Testis (tissue), 3 donors: Measurements from ENCODE around the gene IGSF6. TPM values are rescaled to one million over a fixed set of nuclear protein-coding genes. Genes with fewer than 3 reads are reported as not detected.

Experiments used
- DNase-seq: peaks from one replicate; pipeline ENCODE4 v3.0.0-alpha.2; 2019
- H3K27ac ChIP-seq, 2 donors: fragments of 200-600 bp; sonication (generic); one replicate each; pipeline ENCODE4 v1.5.1; 2019
- H3K27me3 ChIP-seq: fragments of 200-600 bp; sonication (generic); one replicate; pipeline ENCODE4 v1.5.1; 2019
- H3K36me3 ChIP-seq: fragments of 200-600 bp; sonication (generic); one replicate; pipeline ENCODE4 v1.5.1; 2017; ENCODE audit warnings: low read depth; ENCODE audit errors: missing control alignments
- H3K4me1 ChIP-seq: fragments of 200-600 bp; sonication (generic); one replicate; pipeline ENCODE4 v1.5.1; 2019
- H3K4me3 ChIP-seq, 2 donors: fragments of 200-600 bp; sonication (generic); one replicate each; pipeline ENCODE4 v1.5.1; 2017 to 2019
- H3K9me3 ChIP-seq: fragments of 200-600 bp; sonication (generic); one replicate; pipeline ENCODE4 v1.5.1; 2017
- POLR2A ChIP-seq: fragments of 450-650 bp; IDR thresholded peaks from one replicate; pipeline ENCODE4 v1.6.1; 2017; ENCODE audit warnings: antibody characterized with exemption, mild to moderate bottlenecking, moderate library complexity
- WGBS, 2 donors: methylation state at CpG; one replicate each; pipeline ENCODE4 v1.1.5; 2018; 5-methylcytosine and 5-hydroxymethylcytosine counted together
- intact Hi-C: fragments of 100-400 bp; cut with DNase I; formaldehyde crosslinking; loops from one replicate; pipeline ENCODE4 v1.15.1; 2023; ENCODE audit warnings: low total_unique reads
- polyA plus RNA-seq: library from polyadenylated mRNA; stranded (reverse); fragments of 350-450 nt; fragmentation: Illumina TruSeq; extraction: RNeasy Lipid Tissue Mini Kit (QIAGEN cat#74804); gene quantifications from one replicate; pipeline ENCODE4 v1.2.3, GENCODE V29; 2014; ENCODE audit warnings: low read depth, low replicate concordance; ENCODE audit not compliant: insufficient read depth
- total RNA-seq, 2 donors: library from RNA; depleted of rRNA; stranded (reverse); fragments of >200 nt; gene quantifications; one replicate each; pipeline ENCODE4 v1.2.3, GENCODE V29; 2016
- TF ChIP-seq, protein P1 (sequence below), 3 experiments: fragments of 450-650 bp in 2 of 3; fragments of 200-600 bp in 1 of 3; sonication (generic) in 1 of 3; IDR thresholded peaks; one replicate each; pipeline ENCODE4 v1.5.1; 2016 to 2019; ENCODE audit warnings: antibody characterized with exemption in 3 of 3, mild to moderate bottlenecking in 2 of 3, moderate library complexity in 1 of 3

The IGSF6 gene
- total and polyA plus RNA-seq, 3 donors from 2014 or later: 0.81 to 1.4 TPM; not detected in 1

DNA sequence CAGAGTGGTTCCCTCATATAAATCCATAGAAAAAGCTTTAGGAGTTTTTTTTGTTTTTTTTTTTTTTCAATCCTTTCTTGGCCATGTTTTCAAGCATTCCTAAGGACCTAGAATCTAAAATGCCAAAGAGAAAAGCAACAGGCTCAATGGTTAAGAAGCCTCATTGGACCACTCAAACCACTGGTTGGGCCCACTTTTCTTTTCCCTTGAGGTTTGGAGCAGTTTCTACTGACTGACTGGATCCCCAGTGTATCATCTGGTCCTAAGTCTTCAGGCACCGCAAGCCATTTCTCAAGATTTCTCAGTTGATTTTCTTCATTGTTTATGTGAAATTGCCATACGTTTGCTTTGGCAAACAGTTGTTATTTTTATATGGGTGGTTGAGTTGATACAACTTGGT, 38.6 kb downstream of the IGSF6 start:
- no peak overlapping the region for H3K4me3 ChIP-seq
- intact Hi-C loops: no loop called here
- H3K4me1 ChIP-seq: peaks cover 10% of the 10 kb centered on the region
- no peak for TF ChIP-seq POLR2A
- TF ChIP-seq, protein P1, sequence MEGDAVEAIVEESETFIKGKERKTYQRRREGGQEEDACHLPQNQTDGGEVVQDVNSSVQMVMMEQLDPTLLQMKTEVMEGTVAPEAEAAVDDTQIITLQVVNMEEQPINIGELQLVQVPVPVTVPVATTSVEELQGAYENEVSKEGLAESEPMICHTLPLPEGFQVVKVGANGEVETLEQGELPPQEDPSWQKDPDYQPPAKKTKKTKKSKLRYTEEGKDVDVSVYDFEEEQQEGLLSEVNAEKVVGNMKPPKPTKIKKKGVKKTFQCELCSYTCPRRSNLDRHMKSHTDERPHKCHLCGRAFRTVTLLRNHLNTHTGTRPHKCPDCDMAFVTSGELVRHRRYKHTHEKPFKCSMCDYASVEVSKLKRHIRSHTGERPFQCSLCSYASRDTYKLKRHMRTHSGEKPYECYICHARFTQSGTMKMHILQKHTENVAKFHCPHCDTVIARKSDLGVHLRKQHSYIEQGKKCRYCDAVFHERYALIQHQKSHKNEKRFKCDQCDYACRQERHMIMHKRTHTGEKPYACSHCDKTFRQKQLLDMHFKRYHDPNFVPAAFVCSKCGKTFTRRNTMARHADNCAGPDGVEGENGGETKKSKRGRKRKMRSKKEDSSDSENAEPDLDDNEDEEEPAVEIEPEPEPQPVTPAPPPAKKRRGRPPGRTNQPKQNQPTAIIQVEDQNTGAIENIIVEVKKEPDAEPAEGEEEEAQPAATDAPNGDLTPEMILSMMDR (IDR thresholded peaks at IDR 0.05): no peak
- WGBS, 2 donors: 87 to 98% methylated on average over 2 of the region's 2 CpGs
- DNase-seq: no peak
- no peaks in the 10 kb centered on the region for H3K9me3 ChIP-seq
- H3K27me3 ChIP-seq: no peaks in the 10 kb centered on the region
- H3K27ac ChIP-seq: no peak overlapping the region
- H3K36me3 ChIP-seq: no peaks in the 10 kb centered on the region

DNA sequence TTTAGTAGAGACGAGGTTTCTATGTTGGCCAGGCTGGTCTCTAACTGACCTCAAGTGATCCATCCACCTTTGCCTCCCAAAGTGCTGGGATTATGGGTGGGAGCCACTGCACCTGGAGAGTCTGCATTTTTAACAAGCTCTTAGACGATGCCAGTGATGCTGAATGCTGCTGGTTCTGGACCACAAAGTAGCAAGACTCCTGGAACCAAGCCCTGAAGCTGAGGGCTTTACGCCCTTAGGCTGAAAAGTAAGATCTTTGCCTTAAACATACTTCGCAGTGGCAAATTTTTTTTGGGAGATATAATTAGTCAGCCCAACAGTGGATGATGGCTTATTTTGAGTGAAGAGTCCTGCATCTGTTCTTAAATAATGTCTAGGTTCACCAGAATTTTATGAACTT, 39.0 kb downstream of the IGSF6 start:
- no peaks in the 10 kb centered on the region for H3K9me3 ChIP-seq
- no peak overlapping the region for H3K27ac ChIP-seq
- H3K36me3 ChIP-seq: no peaks in the 10 kb centered on the region
- peaks cover 10% of the 10 kb centered on the region for H3K4me1 ChIP-seq
- intact Hi-C loops: no loop called here
- WGBS, 2 donors: 90 to 92% methylated on average over 4 of the region's 4 CpGs
- no peak for TF ChIP-seq POLR2A
- TF ChIP-seq, protein P1 (IDR thresholded peaks at IDR 0.05): no peak
- H3K27me3 ChIP-seq: no peaks in the 10 kb centered on the region
- no peak overlapping the region for H3K4me3 ChIP-seq
- DNase-seq: no peak

DNA sequence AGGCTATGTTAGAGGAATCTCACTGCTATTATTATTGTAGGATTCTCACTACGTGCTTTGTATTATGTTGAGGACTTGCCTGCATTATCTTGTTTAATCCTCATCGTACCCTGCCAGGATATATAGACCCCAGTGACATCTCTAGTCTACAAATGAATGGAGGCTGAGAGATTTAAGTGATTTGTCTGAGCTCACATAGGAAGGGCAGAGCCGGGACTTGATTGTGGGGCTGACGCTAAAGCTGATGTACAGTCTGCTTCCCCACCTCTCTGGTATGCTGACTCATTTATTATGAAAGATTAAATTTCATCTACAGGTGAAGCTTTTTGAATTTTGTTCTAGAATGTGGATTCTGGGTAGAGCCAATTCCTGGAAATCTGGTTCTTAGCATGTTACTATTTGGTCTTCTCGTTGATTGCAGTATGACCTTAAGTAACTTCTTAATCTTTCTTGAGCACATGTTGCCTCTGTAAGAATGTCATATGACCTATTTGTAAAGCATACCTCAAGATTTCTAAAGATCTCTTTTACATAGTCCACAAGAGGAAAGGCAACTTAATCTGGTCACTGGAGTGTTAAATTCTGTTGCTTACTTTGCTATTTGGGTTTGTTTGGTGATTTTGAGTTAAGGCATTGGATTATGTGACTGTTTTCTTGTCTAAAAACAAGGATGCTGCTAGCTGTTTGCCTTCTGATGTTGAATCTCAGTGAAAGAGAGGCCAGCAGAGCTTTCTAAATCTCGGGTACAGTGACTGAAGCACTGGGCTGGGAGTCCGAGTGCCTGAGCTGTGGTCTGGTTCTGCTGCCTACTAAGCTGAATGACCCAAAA, 40.6 kb downstream of the IGSF6 start:
- TF ChIP-seq POLR2A: no peak
- TF ChIP-seq, protein P1 (IDR thresholded peaks at IDR 0.05): no peak
- H3K36me3 ChIP-seq: no peaks in the 10 kb centered on the region
- DNase-seq: no peak
- no peak overlapping the region for H3K27ac ChIP-seq
- no peaks in the 10 kb centered on the region for H3K9me3 ChIP-seq
- H3K27me3 ChIP-seq: no peaks in the 10 kb centered on the region
- intact Hi-C loops: no loop called here
- no peak overlapping the region for H3K4me3 ChIP-seq
- 39 to 50% methylated on average over 7 of the region's 7 CpGs for WGBS, 2 donors
- peaks cover 10% of the 10 kb centered on the region for H3K4me1 ChIP-seq

DNA sequence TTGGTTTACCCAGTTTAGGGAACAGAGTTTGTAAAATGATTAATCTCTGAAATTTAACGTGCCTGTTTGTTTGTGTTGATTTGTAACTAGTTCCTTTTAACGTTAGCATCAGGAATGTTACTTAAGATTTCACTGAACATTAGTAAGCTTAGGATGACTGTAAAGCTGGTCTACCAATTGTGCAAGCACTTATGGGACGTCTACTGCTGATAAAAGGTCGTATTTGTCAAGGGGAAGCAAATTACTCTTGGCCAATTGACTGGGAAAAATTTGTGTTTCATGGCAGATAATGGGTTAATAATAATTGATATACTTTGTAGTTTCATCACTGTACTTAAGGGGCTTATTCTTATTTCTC, 41.2 kb downstream of the IGSF6 start:
- Histone ChIP-seq H3K4me1 (peaks cover 10% of the 10 kb centered on the region), H3K4me3 (no peak overlapping the region), H3K27me3 (no peaks in the 10 kb centered on the region), H3K9me3 (no peaks in the 10 kb centered on the region), H3K27ac (no peak overlapping the region), H3K36me3 (no peaks in the 10 kb centered on the region)
- intact Hi-C loops: no loop called here
- TF ChIP-seq, protein P1 (IDR thresholded peaks at IDR 0.05): no peak
- TF ChIP-seq POLR2A: no peak
- no peak for DNase-seq
- WGBS, 2 donors: 53 to 56% methylated on average over 4 of the region's 4 CpGs

DNA sequence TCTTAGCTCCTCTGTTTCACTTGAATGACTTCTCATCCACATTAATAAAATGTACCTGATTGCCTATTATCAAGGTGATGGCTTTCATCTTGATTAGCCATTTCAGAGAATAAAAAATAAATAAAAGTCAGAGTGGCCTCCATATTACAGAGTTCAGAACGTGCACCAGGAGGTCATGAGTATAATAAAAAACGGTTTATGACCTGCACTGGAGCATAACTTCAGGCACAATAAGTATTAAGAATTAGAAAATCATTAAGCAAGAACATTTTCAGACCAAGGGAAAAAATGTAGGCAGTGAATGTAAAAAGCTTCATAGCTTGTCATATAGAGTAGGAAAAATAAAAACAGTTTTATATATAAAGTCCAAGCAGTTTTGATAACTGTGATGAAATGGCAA, 41.6 kb downstream of the IGSF6 start:
- peaks cover 10% of the 10 kb centered on the region for H3K4me1 ChIP-seq
- H3K27ac ChIP-seq: no peak overlapping the region
- TF ChIP-seq, protein P1 (IDR thresholded peaks at IDR 0.05): no peak
- no peak for TF ChIP-seq POLR2A
- H3K4me3 ChIP-seq: no peak overlapping the region
- DNase-seq: no peak
- H3K36me3 ChIP-seq: no peaks in the 10 kb centered on the region
- intact Hi-C loops: no loop called here
- no peaks in the 10 kb centered on the region for H3K9me3 ChIP-seq
- H3K27me3 ChIP-seq: no peaks in the 10 kb centered on the region
- 58 to 69% methylated on average over 2 of the region's 2 CpGs for WGBS, 2 donors
